ENCODE results near the gene UBE2J2.
A peak's percentile ranks its signal among the peaks of the same experiment; 100 is the strongest.

The UBE2J2 gene

DNA sequence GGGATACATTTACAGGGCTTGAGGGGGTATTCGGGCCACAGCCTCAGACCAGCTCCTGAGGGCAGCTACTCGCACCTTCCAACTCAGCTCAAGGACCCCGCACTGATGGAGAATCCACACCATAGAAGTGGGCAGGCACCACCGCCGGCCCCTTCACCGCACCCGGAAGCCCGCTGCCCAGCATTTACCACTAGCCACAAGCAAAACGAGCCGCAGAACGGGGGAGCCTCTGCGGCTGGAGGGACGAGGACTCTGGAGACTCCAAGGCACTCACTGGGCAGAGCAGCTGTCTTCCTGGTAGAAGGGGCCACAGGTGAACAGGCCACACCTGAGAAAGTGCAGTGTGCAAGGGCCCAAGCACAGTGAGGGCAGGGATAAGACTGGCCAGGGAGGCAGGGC is 5.4 kb downstream of the UBE2J2 start:
- no peak overlapping the region for H3K27ac Mint-ChIP-seq
- peaks cover 7% of the 10 kb centered on the region for H3K36me3 Mint-ChIP-seq
- DNase-seq (ENCODE audit: low spot score in 2 of 2) = no peak
- no peak for ATAC-seq (ENCODE audit: low read depth)
- H3K27me3 Mint-ChIP-seq = no peaks in the 10 kb centered on the region
- H3K9me3 Mint-ChIP-seq = no peaks in the 10 kb centered on the region
- no peak overlapping the region for H3K4me3 Mint-ChIP-seq
- H3K4me1 Mint-ChIP-seq = peaks cover 28% of the 10 kb centered on the region

DNA sequence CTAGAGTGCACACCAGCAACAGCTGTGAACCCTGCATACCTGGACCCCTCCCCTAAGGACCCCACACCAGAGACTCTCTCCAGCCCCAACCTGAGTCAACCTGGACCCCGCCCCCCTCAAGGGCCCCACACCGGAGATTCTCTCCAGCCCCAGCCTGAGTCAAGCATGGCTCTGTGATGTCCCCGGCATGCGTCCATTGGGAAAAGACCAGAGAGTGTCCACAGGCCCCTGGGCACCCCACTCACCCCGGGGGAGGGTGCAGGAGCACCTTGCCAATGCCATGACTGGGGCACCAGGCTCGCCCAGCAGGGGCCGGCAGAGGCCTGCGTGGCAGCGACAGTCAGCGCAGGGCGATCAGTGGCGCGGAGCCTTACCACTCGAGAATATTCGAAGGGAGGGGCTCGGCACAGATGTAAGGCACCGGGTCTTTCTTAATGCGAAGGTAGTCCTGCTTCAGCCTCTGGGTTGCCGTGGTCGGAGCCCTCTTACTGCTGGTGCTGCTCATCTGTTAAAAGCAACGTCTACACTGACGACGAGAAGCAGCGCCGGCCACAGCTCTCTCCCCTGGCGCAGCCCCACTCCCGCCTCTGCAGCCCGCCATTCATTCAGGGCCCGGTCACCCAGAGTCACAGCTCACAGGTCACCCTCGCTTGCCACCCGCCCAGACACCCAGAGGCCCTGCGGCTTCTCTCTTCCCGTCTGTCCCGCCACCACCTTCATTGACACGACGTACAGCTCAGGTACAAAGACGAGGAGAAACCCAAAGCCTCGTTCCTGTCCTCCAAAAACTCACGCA is 6.0 kb downstream of the UBE2J2 start:
- Mint-ChIP-seq H3K27me3 (no peaks in the 10 kb centered on the region), H3K27ac (no peak overlapping the region), H3K4me1 (peaks cover 25% of the 10 kb centered on the region), H3K4me3 (no peak overlapping the region), H3K36me3 (peaks cover 7% of the 10 kb centered on the region), H3K9me3 (no peaks in the 10 kb centered on the region)
- no peak for ATAC-seq (ENCODE audit: low read depth)
- no peak for DNase-seq (ENCODE audit: low spot score in 2 of 2)

DNA sequence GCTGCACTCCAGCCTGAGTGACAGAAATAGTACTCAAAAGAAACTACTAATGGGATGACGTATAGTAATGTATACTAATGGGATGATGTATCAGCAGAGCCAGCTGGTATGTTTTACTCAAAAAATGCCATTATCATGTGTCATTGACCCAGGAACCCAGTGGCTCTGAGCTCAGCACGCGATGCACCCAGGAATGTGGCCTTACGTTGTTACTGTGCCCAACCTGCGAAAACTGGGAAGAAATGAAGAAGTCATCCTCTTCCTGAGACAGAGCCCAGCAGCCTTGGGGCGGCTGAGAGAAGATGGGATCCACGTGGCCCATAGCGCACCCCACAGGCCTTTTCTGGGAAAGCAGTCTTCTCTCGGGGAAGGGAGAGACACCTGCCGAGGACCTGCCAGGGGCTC is 8.8 kb downstream of the UBE2J2 start:
- DNase-seq (ENCODE audit: low spot score in 2 of 2) (no peak), ATAC-seq (ENCODE audit: low read depth) (no peak)
- Mint-ChIP-seq H3K27me3 (no peaks in the 10 kb centered on the region), H3K27ac (no peak overlapping the region), H3K36me3 (peaks cover 19% of the 10 kb centered on the region), H3K4me3 (no peak overlapping the region), H3K9me3 (no peaks in the 10 kb centered on the region), H3K4me1 (peaks cover 16% of the 10 kb centered on the region)

DNA sequence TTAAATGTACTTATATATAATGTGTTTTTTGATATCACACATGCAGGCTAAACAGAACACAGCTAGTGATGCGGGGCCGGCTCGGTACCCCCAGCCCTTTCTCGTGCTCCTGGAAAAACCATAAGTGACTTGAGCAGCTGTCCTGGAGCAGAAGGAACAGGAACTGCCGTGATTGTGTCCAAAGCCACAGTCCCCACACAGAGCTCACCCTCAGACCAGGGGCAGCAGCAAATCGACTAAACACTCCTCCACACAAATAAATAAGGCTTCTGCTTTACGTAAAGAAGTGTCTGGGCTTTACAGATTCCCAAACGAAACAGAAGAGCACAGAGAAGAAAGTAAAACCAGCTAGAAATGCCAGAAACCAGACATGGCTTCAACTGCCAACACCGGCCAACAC is 9.6 kb downstream of the UBE2J2 start:
- peaks cover 16% of the 10 kb centered on the region for H3K4me1 Mint-ChIP-seq
- ATAC-seq (ENCODE audit: low read depth) (no peak), DNase-seq (ENCODE audit: low spot score in 2 of 2) (no peak)
- no peaks in the 10 kb centered on the region for H3K9me3 Mint-ChIP-seq
- peaks cover 21% of the 10 kb centered on the region for H3K36me3 Mint-ChIP-seq
- H3K4me3 Mint-ChIP-seq = no peak overlapping the region
- H3K27ac Mint-ChIP-seq = no peak overlapping the region
- no peaks in the 10 kb centered on the region for H3K27me3 Mint-ChIP-seq

DNA sequence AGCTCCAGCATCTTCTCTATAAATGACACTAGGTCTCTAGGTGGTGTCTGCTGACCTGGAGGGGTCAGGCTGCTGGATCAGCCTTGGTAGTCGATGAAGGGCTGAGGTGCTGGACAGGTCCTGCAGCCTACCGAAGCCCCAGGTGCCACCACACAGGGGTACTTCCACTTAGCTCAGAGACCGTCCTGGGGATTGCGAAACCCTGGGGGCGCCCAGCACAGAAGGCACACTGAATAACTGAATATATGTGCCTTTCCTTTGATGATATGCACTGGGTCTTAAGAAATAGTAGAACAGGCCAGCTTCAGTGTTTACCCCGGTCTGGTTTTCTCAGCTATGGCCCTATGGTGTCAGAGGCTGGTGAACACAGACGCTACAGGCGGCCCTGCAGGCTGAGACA is 10.9 kb downstream of the UBE2J2 start:
- Mint-ChIP-seq H3K4me3 (no peak overlapping the region), H3K9me3 (no peaks in the 10 kb centered on the region), H3K27ac (no peak overlapping the region), H3K27me3 (no peaks in the 10 kb centered on the region), H3K4me1 (peaks cover 18% of the 10 kb centered on the region), H3K36me3 (peaks cover 21% of the 10 kb centered on the region)
- no peak for DNase-seq (ENCODE audit: low spot score in 2 of 2)
- ATAC-seq (ENCODE audit: low read depth) = no peak

DNA sequence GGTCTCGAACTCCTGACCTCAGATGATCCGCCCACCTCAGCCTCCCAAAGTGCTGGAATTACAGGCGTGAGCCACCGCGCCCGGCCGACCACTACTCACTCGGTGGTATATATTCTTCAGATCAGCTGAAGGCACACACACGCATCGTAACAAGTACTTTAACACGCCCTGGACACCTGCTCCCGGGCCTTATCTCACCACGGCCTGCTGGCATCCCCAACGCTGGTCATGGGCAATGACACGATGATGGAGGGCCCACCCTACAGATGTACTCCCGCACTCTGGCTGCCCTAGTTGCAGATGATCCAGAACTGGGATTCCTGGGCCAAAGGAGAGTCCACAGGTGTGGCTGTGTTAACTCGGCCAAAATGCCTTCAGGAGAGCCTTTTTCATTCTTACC is 11.6 kb downstream of the UBE2J2 start:
- Mint-ChIP-seq H3K27ac (no peak overlapping the region), H3K9me3 (no peaks in the 10 kb centered on the region), H3K4me3 (no peak overlapping the region), H3K36me3 (peaks cover 24% of the 10 kb centered on the region), H3K4me1 (peaks cover 16% of the 10 kb centered on the region), H3K27me3 (no peaks in the 10 kb centered on the region)
- DNase-seq (ENCODE audit: low spot score in 2 of 2) (no peak), ATAC-seq (ENCODE audit: low read depth) (no peak)

DNA sequence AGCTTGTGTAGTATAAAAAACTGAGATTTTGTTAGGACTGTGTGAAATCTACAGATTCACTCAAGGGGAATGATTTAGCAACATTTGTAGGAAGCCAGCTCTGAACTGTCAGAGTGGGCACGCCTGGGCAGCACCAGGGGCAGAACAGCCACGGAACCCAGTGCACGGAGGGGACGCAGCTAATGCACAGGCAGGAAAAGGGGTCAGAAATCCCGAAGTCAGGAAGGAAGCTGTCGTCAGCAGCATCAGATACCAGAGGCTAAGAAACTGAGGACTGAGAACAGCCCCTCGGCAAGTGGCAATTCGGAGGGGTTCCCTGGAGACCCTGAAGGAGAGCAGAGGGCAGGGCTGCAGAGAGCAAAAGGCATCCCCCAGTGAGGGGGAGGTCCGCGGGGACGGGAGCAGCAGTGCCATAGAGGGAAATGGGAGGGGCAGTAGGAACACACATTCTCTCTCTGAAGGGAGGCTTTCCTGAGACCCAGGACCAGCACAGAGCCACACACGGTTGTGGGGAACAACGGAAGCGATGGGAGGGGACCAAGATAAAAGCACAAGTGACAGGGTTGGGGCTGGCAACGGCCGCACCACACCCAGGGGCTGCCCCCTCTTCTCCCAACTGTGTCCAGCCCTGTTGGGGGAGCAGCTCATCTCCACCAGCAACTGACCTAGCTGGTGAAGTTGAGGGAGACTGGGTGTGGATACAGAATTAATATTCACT is 12.7 kb downstream of the UBE2J2 start:
- Mint-ChIP-seq H3K36me3 (peaks cover 25% of the 10 kb centered on the region), H3K27me3 (no peaks in the 10 kb centered on the region), H3K4me1 (peaks cover 16% of the 10 kb centered on the region), H3K9me3 (no peaks in the 10 kb centered on the region), H3K4me3 (no peak overlapping the region), H3K27ac (peak overlapping the region; percentile 80)
- no peak for DNase-seq (ENCODE audit: low spot score in 2 of 2)
- no peak for ATAC-seq (ENCODE audit: low read depth)

DNA sequence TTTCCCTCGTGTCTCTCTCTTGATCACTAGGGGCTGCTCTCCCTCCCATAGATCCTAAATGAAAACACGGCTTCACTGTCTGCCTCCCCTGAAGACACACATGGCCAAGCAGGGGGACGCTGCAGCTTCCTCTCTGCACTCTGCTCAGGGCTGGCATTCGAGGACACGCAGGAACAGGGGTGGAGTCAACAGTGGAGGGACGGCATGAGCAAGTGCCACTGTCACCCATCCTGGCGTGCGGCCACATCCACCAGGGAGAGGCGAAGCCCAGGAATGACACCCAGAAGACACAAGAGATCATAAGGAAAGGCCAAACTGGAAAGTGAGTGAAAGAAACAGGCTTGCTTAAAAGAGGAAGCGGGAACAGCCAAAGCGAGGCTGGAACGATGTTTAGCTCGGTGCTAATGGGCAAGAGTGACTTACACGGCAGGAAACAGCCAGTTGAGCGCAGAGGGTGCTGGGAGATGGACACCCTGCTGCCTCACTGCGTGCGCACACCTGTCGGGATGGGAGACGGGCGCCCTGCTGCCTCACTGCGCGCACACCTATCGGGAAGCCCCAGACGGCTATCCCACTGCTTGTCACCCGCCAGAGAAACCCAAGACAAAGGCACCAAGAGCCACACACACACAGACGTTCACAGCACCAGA is 13.6 kb downstream of the UBE2J2 start:
- ATAC-seq (ENCODE audit: low read depth) (peak; percentile 52), DNase-seq (ENCODE audit: low spot score in 2 of 2) (no peak)
- Mint-ChIP-seq H3K27me3 (no peaks in the 10 kb centered on the region), H3K4me1 (peaks cover 16% of the 10 kb centered on the region), H3K4me3 (no peak overlapping the region), H3K27ac (peak overlapping the region; percentile 80), H3K9me3 (no peaks in the 10 kb centered on the region), H3K36me3 (peaks cover 27% of the 10 kb centered on the region)

DNA sequence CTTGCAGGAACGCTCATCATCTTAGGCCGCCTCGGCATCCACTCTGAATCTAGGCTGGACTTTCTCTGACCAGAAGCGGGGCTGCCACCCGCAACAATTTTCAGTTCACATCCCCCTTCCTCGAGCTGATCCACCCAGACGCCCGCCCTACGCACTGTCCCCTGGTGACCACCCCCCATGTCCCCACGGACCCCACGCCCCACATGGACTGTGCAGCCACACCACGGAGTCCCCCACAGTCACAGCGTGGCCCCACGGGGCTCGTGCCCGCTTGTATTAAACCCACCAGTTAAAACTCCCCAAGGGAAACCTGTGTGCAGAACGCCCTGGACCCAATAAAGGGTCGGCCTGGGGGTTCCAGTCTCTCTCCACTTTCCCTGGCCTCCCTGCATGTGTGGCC is 14.1 kb downstream of the UBE2J2 start:
- no peak overlapping the region for H3K4me3 Mint-ChIP-seq
- H3K27me3 Mint-ChIP-seq = no peaks in the 10 kb centered on the region

DNA sequence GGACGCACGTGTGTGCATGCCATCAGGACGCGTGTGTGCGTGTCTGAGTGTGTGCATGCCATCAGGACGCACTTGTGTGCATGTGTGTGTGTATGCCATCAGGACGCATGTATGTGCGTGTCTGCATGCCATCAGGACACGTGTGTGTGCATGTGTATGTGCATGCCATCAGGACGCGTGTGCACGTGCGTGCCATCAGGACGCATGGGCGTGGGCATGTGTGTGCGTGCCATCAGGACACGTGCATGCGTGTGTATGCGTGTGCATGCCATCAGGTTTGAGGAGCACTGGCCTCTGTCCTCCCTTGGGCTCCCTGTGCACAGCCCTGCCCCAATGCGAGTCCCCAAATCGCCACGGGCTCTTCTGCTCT is 14.6 kb downstream of the UBE2J2 start:
- DNase-seq (ENCODE audit: low spot score in 2 of 2) (no peak), ATAC-seq (ENCODE audit: low read depth) (no peak)
- Mint-ChIP-seq H3K9me3 (no peaks in the 10 kb centered on the region), H3K27me3 (no peaks in the 10 kb centered on the region), H3K4me1 (peaks cover 16% of the 10 kb centered on the region), H3K4me3 (no peak overlapping the region), H3K36me3 (peaks cover 26% of the 10 kb centered on the region), H3K27ac (no peak overlapping the region)

More for the DNA sequence above, 14.1 kb downstream of the UBE2J2 start:
- DNase-seq (ENCODE audit: low spot score in 2 of 2) (no peak), ATAC-seq (ENCODE audit: low read depth) (no peak)
- Mint-ChIP-seq H3K4me1 (peaks cover 16% of the 10 kb centered on the region), H3K36me3 (peaks cover 26% of the 10 kb centered on the region), H3K9me3 (no peaks in the 10 kb centered on the region), H3K27ac (peak overlapping the region; percentile 80)

DNA sequence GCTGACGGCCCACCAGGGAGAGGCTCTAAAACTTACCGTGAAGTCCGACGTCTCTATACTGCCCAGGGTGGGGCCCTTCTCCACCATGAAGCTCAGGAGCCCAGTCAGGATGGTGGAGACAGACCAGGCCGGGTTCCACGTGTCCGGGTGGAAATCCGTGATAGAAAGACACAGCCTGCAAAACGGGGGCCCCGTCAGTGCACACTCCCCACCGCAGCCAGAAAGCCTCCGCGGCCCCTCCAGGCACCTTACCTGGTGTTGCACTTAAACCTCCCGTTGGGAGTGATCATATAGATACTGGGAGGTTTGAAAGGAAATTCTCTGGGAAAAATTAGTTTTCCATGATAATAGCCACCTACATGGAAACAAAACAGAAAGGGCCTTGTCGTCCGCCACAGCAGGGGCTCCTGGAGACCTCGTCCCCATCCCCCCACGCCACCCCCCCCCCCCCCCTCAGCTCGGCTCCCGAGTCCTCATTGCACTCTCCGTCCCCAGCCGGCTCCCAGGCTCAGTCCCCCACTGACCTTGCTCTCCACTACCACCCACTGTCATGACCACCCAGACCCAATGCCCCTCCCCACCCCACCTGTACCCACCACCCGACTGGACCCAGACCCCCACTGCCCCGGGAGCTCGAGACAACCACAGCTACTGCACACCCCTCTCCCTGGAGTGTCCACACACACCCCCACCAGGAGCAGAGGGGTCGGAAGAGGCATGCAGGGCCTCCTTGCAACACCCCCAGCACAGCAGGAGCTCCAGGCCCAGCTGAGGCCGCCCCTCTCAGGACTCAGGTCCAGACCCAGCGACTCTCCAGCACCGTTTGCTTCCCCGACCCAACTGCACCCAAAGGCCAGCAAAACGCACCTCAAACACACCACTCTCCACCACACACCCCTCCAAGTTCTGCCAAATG is 16.4 kb downstream of the UBE2J2 start:
- no peak overlapping the region for H3K27ac Mint-ChIP-seq
- H3K4me3 Mint-ChIP-seq = no peak overlapping the region
- H3K36me3 Mint-ChIP-seq = peaks cover 27% of the 10 kb centered on the region
- ATAC-seq (ENCODE audit: low read depth) (no peak), DNase-seq (ENCODE audit: low spot score in 2 of 2) (no peak)
- H3K27me3 Mint-ChIP-seq = no peaks in the 10 kb centered on the region
- H3K4me1 Mint-ChIP-seq = peaks cover 16% of the 10 kb centered on the region
- H3K9me3 Mint-ChIP-seq = no peaks in the 10 kb centered on the region

DNA sequence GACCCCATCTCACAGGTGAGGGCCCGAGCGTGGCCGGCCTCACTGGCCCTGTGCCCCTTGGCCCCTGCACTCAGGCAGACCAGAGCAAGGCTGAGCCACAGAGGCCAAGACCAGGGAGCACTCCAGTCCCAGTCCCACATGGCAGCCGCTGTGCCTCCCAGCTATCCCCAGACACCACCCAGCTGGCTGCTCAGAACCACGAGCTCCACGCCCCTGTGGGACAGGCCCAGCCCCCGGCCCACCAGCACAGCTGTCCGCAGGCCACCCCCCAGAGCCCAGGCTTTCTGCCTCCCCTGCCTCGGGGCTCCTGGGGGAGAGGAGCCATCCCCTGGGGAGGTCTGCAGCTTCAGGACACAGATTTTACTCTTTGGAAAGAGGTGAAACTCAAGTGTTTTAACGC is 18.0 kb downstream of the UBE2J2 start:
- Mint-ChIP-seq H3K27ac (no peak overlapping the region), H3K4me3 (no peak overlapping the region), H3K9me3 (no peaks in the 10 kb centered on the region), H3K4me1 (peaks cover 13% of the 10 kb centered on the region), H3K27me3 (no peaks in the 10 kb centered on the region), H3K36me3 (peaks cover 19% of the 10 kb centered on the region)
- ATAC-seq (ENCODE audit: low read depth) = no peak
- no peak for DNase-seq (ENCODE audit: low spot score in 2 of 2)

DNA sequence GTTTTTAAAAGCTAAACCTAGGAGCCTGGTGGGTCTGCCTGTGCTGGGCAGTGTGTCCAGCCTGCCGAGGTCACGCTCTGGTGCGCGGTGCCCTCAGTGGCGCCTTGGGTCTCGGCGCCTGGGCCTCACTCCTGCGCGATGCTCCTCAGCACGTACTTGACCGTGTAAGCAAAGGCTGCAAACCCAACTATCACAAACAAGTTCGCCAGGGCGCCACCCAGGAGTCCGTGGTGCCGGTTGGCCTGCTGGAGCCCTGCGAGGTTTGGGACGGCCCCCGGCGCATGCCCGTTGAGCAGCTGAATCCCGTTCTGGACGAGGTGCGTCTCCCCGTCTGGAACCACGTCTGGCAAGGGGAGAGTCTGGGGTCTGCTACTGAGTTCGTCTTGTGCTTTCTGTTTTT is 18.6 kb downstream of the UBE2J2 start:
- Mint-ChIP-seq H3K36me3 (peaks cover 19% of the 10 kb centered on the region), H3K27me3 (no peaks in the 10 kb centered on the region), H3K9me3 (no peaks in the 10 kb centered on the region), H3K4me3 (no peak overlapping the region), H3K27ac (no peak overlapping the region), H3K4me1 (peaks cover 10% of the 10 kb centered on the region)
- DNase-seq (ENCODE audit: low spot score in 2 of 2) (no peak), ATAC-seq (ENCODE audit: low read depth) (no peak)

DNA sequence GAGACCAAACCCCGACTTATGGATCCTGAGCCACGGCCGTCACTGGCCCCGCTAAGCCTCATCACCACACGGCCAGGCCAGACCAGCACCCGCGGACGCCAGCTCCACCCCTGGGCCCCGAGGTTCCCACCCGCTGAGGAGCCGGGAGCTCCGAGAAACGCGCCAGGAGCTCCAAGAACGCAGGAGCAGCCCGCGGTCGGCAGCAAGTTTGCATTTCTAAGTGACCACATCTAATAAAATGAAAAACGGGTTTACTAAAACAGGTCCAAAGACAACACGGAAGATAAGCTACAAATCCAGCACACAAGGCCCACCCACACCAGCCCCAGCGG is 19.0 kb downstream of the UBE2J2 start:
- H3K36me3 Mint-ChIP-seq = peaks cover 15% of the 10 kb centered on the region

More for the DNA sequence above, 19.0 kb downstream of the UBE2J2 start:
- no peak overlapping the region for H3K4me3 Mint-ChIP-seq
- no peak for ATAC-seq (ENCODE audit: low read depth)
- no peak overlapping the region for H3K27ac Mint-ChIP-seq
- H3K27me3 Mint-ChIP-seq = no peaks in the 10 kb centered on the region
- no peaks in the 10 kb centered on the region for H3K9me3 Mint-ChIP-seq
- H3K4me1 Mint-ChIP-seq = peaks cover 10% of the 10 kb centered on the region
- no peak for DNase-seq (ENCODE audit: low spot score in 2 of 2)

Data from memory B cell (primary cell).